ENCODE measurements around the gene WSB1. TPM values are rescaled to one million over a fixed set of nuclear protein-coding genes. Genes with fewer than 3 reads are reported as not detected.

WSB1 gene, protein sequence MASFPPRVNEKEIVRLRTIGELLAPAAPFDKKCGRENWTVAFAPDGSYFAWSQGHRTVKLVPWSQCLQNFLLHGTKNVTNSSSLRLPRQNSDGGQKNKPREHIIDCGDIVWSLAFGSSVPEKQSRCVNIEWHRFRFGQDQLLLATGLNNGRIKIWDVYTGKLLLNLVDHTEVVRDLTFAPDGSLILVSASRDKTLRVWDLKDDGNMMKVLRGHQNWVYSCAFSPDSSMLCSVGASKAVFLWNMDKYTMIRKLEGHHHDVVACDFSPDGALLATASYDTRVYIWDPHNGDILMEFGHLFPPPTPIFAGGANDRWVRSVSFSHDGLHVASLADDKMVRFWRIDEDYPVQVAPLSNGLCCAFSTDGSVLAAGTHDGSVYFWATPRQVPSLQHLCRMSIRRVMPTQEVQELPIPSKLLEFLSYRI
- total RNA-seq, result 100 to 1,000 TPM; 264 to 294 TPM
- 100 to 1,000 TPM; 382 to 536 (median 455) TPM for polyA plus RNA-seq (ENCODE audit: insufficient read length in 6 of 6)
- long read RNA-seq, donor 1, full-length matches to known transcripts, result 75 of 234 reads
- long read RNA-seq, donor 1, partial matches to known transcripts, result 159 of 234 reads
- long read RNA-seq, donor 1, other reads (novel, unspliced or antisense), result 0 of 234 reads
- long read RNA-seq, donor 2, full-length matches to known transcripts, result 66 of 212 reads
- long read RNA-seq, donor 2, partial matches to known transcripts, result 141 of 212 reads
- long read RNA-seq, donor 2, other reads (novel, unspliced or antisense), result 5 of 212 reads
- long read RNA-seq, donor 3, full-length matches to known transcripts, result 54 of 95 reads
- long read RNA-seq, donor 3, partial matches to known transcripts, result 32 of 95 reads
- long read RNA-seq, donor 3, other reads (novel, unspliced or antisense), result 9 of 95 reads
- long read RNA-seq, donor 4, full-length matches to known transcripts, result 17 of 54 reads
- long read RNA-seq, donor 4, partial matches to known transcripts, result 17 of 54 reads
- long read RNA-seq, donor 4, other reads (novel, unspliced or antisense), result 20 of 54 reads
- long read RNA-seq, donor 5, full-length matches to known transcripts, result 51 of 163 reads
- long read RNA-seq, donor 5, partial matches to known transcripts, result 104 of 163 reads
- long read RNA-seq, donor 5, other reads (novel, unspliced or antisense), result 8 of 163 reads
- long read RNA-seq, donor 6, full-length matches to known transcripts, result 48 of 281 reads
- long read RNA-seq, donor 6, partial matches to known transcripts, result 233 of 281 reads
- long read RNA-seq, donor 6, other reads (novel, unspliced or antisense), result 0 of 281 reads
- long read RNA-seq, donor 7, full-length matches to known transcripts, result 45 of 133 reads
- long read RNA-seq, donor 7, partial matches to known transcripts, result 81 of 133 reads
- long read RNA-seq, donor 7, other reads (novel, unspliced or antisense), result 7 of 133 reads
- long read RNA-seq, donor 8, full-length matches to known transcripts, result 49 of 159 reads
- long read RNA-seq, donor 8, partial matches to known transcripts, result 110 of 159 reads
- long read RNA-seq, donor 8, other reads (novel, unspliced or antisense), result 0 of 159 reads
- long read RNA-seq, donor 9, full-length matches to known transcripts, result 2 of 2 reads
- long read RNA-seq, donor 9, partial matches to known transcripts, result 0 of 2 reads
- long read RNA-seq, donor 9, other reads (novel, unspliced or antisense), result 0 of 2 reads
- long read RNA-seq, donor 10, full-length matches to known transcripts, result 29 of 49 reads
- long read RNA-seq, donor 10, partial matches to known transcripts, result 9 of 49 reads
- long read RNA-seq, donor 10, other reads (novel, unspliced or antisense), result 11 of 49 reads
- long read RNA-seq, donor 11, result 0 reads
- long read RNA-seq, donor 12, full-length matches to known transcripts, result 58 of 169 reads
- long read RNA-seq, donor 12, partial matches to known transcripts, result 104 of 169 reads
- long read RNA-seq, donor 12, other reads (novel, unspliced or antisense), result 7 of 169 reads

DNA sequence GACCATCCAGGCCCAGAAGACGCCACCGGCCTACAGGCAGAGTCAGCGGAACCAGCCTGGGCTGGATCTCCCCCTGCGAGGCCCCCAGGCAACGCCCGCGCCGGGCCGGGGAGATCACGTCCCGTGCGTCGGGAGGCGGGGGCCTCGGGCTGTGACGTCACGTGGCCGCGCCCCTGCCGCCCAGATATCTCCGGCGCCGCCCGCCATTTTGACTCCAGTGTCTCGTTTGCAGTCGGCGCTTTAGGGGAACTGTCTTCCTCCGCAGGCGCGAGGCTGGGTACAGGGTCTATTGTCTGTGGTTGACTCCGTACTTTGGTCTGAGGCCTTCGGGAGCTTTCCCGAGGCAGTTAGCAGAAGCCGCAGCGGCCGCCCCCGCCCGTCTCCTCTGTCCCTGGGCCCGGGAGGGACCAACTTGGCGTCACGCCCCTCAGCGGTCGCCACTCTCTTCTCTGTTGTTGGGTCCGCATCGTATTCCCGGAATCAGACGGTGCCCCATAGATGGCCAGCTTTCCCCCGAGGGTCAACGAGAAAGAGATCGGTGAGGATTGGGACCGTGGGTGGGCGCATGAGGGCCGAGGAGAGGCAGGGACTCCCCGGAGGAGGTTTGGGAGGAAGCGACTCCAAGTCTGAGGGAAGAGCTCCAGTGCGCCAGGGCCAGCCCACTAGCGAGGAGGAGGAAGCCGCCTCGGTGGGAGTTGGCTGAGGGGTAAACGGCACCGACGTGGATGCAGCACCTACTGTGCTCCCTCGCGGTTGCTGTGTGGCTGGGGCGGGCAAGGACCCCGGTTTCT is at the start of gene WSB1:
Gene WSB1 (plus strand): TSS at position 217 of the 791 bp plus-strand sequence. CDS start 282 bp downstream, at position 499.
- ATAC-seq, result peak; percentile 89
- Histone ChIP-seq H3K9me3 (no peaks in the 10 kb centered on the region), H3K4me1 (peaks cover 20 to 37% of the 10 kb centered on the region in 2 donors), H3K36me3 (peaks cover 0 to 10% of the 10 kb centered on the region in 2 donors), H3K4me3 (peak within 1 kb of the TSS; percentile 73 to 95), H3K27ac (peak within 1 kb of the TSS; percentile 100), H3K27me3 (no peaks in the 10 kb centered on the region)
- intact Hi-C loops (cut with DNase I), result loop anchor here in 1 of 2 donors (2.0 kb wide), 1 partner anchor 37 kb away; no protein-coding TSS in a partner anchor
- DNase-seq, result peak; percentile 93 to 98 (median 96)
- TF ChIP-seq CTCF (IDR thresholded peaks at IDR 0.05), result peak in 1 of 2 donors; percentile 6

GRCh38 chr17:27244491-27245223 is 49.3 kb upstream of the WSB1 start:
- no peaks in the 10 kb centered on the region for H3K36me3 ChIP-seq
- intact Hi-C loops (cut with DNase I), result loop anchor here in 1 of 2 donors (5.0 kb wide), 1 partner anchor 88 kb away; no protein-coding TSS in a partner anchor
- TF ChIP-seq CTCF (IDR thresholded peaks at IDR 0.05), result no peak
- peak; percentile 77 to 95 (median 93) for DNase-seq
- peaks cover 36 to 84% of the 10 kb centered on the region in 2 donors for H3K4me1 ChIP-seq
- no peaks in the 10 kb centered on the region for H3K27me3 ChIP-seq
- H3K27ac ChIP-seq, result peak overlapping the region; percentile 89 to 97
- ATAC-seq, result peak; percentile 66
- H3K4me3 ChIP-seq, result peak overlapping the region in 1 of 2 donors; percentile 11
- H3K9me3 ChIP-seq, result no peaks in the 10 kb centered on the region

DNA sequence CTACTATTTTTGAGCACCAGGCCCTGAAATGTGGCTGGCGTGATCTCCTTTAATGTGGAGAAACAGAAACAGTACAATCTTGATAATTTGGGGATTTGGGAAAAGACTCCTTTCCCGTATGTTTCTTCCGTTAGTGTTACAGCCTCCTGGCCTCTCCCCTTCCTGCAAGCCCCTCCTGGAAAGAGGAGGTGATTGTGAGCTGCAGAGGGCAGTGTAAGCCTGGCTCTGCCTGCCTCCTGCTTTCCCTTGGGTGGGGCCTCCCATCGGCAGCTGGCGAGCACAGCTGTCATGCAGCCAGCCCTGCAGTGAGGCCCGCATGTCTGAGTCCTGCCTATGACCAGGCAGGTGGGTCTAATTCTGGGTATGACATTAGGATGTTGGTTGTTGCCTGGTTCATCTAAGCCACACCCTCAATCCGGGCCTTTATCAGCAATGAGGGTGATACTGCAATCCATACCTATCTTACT is 48.7 kb upstream of the WSB1 start:
- Histone ChIP-seq H3K4me1 (peaks cover 36 to 78% of the 10 kb centered on the region in 2 donors), H3K27ac (peak overlapping the region; percentile 89 to 97), H3K9me3 (no peaks in the 10 kb centered on the region), H3K27me3 (no peaks in the 10 kb centered on the region), H3K4me3 (peak overlapping the region in 1 of 2 donors; percentile 11), H3K36me3 (no peaks in the 10 kb centered on the region)
- peak; percentile 45 to 62 for TF ChIP-seq CTCF (IDR thresholded peaks at IDR 0.05)
- intact Hi-C loops (cut with DNase I), result no loop called here
- peak; percentile 86 for ATAC-seq
- DNase-seq, result peak in 3 of 4 donors; percentile 90 to 94 (median 92)

All from left lung (tissue), 14 donors.